Measurements from ENCODE around the gene KIAA0930. TPM values are rescaled to one million over a fixed set of nuclear protein-coding genes. Genes with fewer than 3 reads are reported as not detected.

Gene KIAA0930
- total RNA-seq, 6 donors from 2014 or later, result 31.2 to 103 (median 42.8) TPM

- DNase-seq (peak in 1 of 2 donors; percentile 89), ATAC-seq (ENCODE audit: low FRiP score in 2 of 2) (peak; percentile 44 to 57)
- Histone ChIP-seq H3K9me3 (no peaks in the 10 kb centered on the region), H3K27me3 (no peaks in the 10 kb centered on the region), H3K27ac (peak overlapping the region; percentile 91 to 98 (median 95)), H3K4me3 (peak overlapping the region; percentile 95 to 98 (median 96)), H3K36me3 (peaks cover under 1 to 30% (median 2%) of the 10 kb centered on the region in 4 donors), H3K4me1 (peaks cover 41 to 64% (median 45%) of the 10 kb centered on the region in 4 donors)
- 0 to 1% methylated on average over 11 to 14 of the region's 59 CpGs for WGBS, 2 donors
- TF ChIP-seq EP300 (IDR thresholded peaks at IDR 0.05) (no peak), CTCF (IDR thresholded peaks at IDR 0.05) (no peak), POLR2A (IDR thresholded peaks at IDR 0.05) (no peak), POLR2AphosphoS5 (IDR thresholded peaks at IDR 0.05) (no peak)
Measured at GRCh38 chr22:45164270-45165088, 76.2 kb downstream of the KIAA0930 start.

GRCh38 chr22:45163451-45164269 is 77.0 kb downstream of the KIAA0930 start, which contains the start of gene NUP50:
Gene NUP50 (plus strand): TSS chr22:45163925. CDS start chr22:45168178, 4,253 bp downstream.
- H3K27ac ChIP-seq, result peak within 1 kb of the TSS; percentile 91 to 98 (median 95)
- TF ChIP-seq CTCF (IDR thresholded peaks at IDR 0.05) (peak in 2 of 6 experiments; percentile 24 to 44), EP300 (IDR thresholded peaks at IDR 0.05) (peak in 1 of 4 donors; percentile 29), POLR2A (IDR thresholded peaks at IDR 0.05) (peak in 3 of 4 donors; percentile 63 to 90 (median 88)), POLR2AphosphoS5 (IDR thresholded peaks at IDR 0.05) (peak; percentile 81 to 82)
- H3K4me3 ChIP-seq, result peak within 1 kb of the TSS; percentile 95 to 98 (median 96)
- no peaks in the 10 kb centered on the region for H3K27me3 ChIP-seq
- ATAC-seq (ENCODE audit: low FRiP score in 2 of 2) (peak; percentile 93 to 97), DNase-seq (peak; percentile 97 to 99)
- H3K9me3 ChIP-seq, result no peaks in the 10 kb centered on the region
- H3K4me1 ChIP-seq, result peaks cover 50 to 72% (median 52%) of the 10 kb centered on the region in 4 donors
- 0 to 1% methylated on average over 8 to 28 of the region's 100 CpGs for WGBS, 2 donors
- H3K36me3 ChIP-seq, result peaks cover 0 to 22% (median 1%) of the 10 kb centered on the region in 4 donors

GRCh38 chr22:45163099-45163450 is 77.6 kb downstream of the KIAA0930 start:
- no peak for TF ChIP-seq EP300 (IDR thresholded peaks at IDR 0.05)
- no peak for TF ChIP-seq POLR2AphosphoS5 (IDR thresholded peaks at IDR 0.05)
- no peak for TF ChIP-seq POLR2A (IDR thresholded peaks at IDR 0.05)
- no peak for TF ChIP-seq CTCF (IDR thresholded peaks at IDR 0.05)
- ATAC-seq (ENCODE audit: low FRiP score in 2 of 2), result peak; percentile 60 to 73
- Histone ChIP-seq H3K27ac (peak overlapping the region; percentile 91 to 98 (median 95)), H3K9me3 (no peaks in the 10 kb centered on the region), H3K4me3 (peak overlapping the region; percentile 71 to 98 (median 96)), H3K4me1 (peaks cover 53 to 78% (median 56%) of the 10 kb centered on the region in 4 donors), H3K36me3 (peaks cover 0 to 17% (median 0%) of the 10 kb centered on the region in 4 donors), H3K27me3 (no peaks in the 10 kb centered on the region)
- WGBS, 2 donors, result 6% methylated on average over 12 to 13 of the region's 13 CpGs
- DNase-seq, result peak in 1 of 2 donors; percentile 26

- Histone ChIP-seq H3K27ac (peak overlapping the region in 2 of 4 donors; percentile 96 to 98), H3K4me1 (peaks cover 56 to 82% (median 58%) of the 10 kb centered on the region in 4 donors)
Measured at GRCh38 chr22:45162531-45162930, 78.2 kb downstream of the KIAA0930 start.

More at GRCh38 chr22:45162531-45162930, 78.2 kb downstream of the KIAA0930 start:
- ATAC-seq (ENCODE audit: low FRiP score in 2 of 2) (no peak), DNase-seq (no peak)
- Histone ChIP-seq H3K27me3 (no peaks in the 10 kb centered on the region), H3K9me3 (no peaks in the 10 kb centered on the region), H3K36me3 (peaks cover 0 to 16% (median 0%) of the 10 kb centered on the region in 4 donors), H3K4me3 (peak overlapping the region in 3 of 4 donors; percentile 95 to 98 (median 97))
- TF ChIP-seq POLR2AphosphoS5 (IDR thresholded peaks at IDR 0.05) (no peak), CTCF (IDR thresholded peaks at IDR 0.05) (no peak), EP300 (IDR thresholded peaks at IDR 0.05) (no peak), POLR2A (IDR thresholded peaks at IDR 0.05) (no peak)
- 83 to 88% methylated on average over 15 to 18 of the region's 19 CpGs for WGBS, 2 donors
